GM20000 (cell line): ENCODE measurements around the gene JPT1.

Experiments used
- DNase-seq: peaks from one replicate; pipeline ENCODE4 v3.0.0; 2012; ENCODE audit warnings: low spot score
- TF ChIP-seq, protein P1 (sequence below): IDR thresholded peaks from 2 replicates; pipeline ENCODE4 v1.5.1; 2012; ENCODE audit warnings: mild to moderate bottlenecking, control low read depth; ENCODE audit errors: extremely low read depth, missing control alignments

Gene JPT1

GRCh38 chr17:75087558-75088453 is 66.5 kb downstream of the JPT1 start, which contains the start of gene SLC16A5:
TSS of gene SLC16A5 (plus strand) at chr17:75087954. CDS start at chr17:75093637, 5,683 bp downstream.
- DNase-seq = peak; percentile 80
- TF ChIP-seq, protein P1, sequence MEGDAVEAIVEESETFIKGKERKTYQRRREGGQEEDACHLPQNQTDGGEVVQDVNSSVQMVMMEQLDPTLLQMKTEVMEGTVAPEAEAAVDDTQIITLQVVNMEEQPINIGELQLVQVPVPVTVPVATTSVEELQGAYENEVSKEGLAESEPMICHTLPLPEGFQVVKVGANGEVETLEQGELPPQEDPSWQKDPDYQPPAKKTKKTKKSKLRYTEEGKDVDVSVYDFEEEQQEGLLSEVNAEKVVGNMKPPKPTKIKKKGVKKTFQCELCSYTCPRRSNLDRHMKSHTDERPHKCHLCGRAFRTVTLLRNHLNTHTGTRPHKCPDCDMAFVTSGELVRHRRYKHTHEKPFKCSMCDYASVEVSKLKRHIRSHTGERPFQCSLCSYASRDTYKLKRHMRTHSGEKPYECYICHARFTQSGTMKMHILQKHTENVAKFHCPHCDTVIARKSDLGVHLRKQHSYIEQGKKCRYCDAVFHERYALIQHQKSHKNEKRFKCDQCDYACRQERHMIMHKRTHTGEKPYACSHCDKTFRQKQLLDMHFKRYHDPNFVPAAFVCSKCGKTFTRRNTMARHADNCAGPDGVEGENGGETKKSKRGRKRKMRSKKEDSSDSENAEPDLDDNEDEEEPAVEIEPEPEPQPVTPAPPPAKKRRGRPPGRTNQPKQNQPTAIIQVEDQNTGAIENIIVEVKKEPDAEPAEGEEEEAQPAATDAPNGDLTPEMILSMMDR = no peak

DNA sequence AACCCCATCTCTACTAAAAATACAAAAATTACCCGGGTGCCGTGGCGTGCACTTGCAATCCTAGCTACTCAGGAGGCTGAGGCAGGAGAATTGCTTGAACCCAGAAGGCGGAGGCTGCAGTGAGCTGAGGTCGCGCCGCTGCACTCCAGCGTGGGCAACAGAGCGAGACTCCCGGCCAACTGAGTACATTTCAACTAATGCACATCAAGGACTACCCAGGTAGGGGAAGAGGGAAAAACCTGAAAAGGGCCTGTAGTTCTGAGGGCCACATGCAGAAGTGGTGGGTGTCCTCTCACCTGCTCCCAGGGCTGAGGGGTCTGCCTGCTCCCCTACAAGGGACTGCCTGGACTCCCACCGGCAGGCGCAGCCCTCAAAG is 67.1 kb downstream of the JPT1 start:
- DNase-seq = no peak
- TF ChIP-seq, protein P1 = no peak

GRCh38 chr17:75086496-75087181 is 67.7 kb downstream of the JPT1 start:
- TF ChIP-seq, protein P1 = no peak
- no peak for DNase-seq
